Measurements from ENCODE around the gene EIF2B2. TPM values are rescaled to one million over a fixed set of nuclear protein-coding genes. Genes with fewer than 3 reads are reported as not detected.

Gene EIF2B2
- total RNA-seq, 1 donor from 2014 or later: 44.4 TPM

DNA sequence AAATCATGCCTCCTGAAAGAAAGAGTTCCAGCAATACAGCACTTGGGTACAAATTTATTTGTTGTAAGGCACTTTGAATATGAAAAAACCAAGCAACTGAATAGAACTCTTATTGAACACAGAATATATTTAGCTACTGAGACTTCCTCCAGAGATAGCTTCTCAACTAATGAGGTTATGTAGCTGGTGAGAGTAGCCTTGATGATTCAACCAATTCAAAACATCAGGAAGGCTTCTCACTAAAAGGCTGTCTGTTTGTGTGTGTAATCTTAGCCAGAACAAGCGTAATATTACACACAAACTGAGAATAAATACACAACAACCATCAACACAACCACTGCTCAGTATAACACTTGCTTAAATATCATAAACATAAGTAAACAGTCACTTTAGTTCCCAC is 20.4 kb downstream of the EIF2B2 start:
- Mint-ChIP-seq H3K27me3 (ENCODE audit: unreplicated experiment) (no peaks in the 10 kb centered on the region), H3K27ac (ENCODE audit: unreplicated experiment) (no peak overlapping the region), H3K4me1 (ENCODE audit: unreplicated experiment) (no peaks in the 10 kb centered on the region), H3K9me3 (ENCODE audit: unreplicated experiment) (no peaks in the 10 kb centered on the region), H3K36me3 (ENCODE audit: unreplicated experiment) (peaks cover 38% of the 10 kb centered on the region), H3K4me3 (ENCODE audit: unreplicated experiment) (no peak overlapping the region)
- DNase-seq (ENCODE audit: extremely low spot score, unreplicated experiment): no peak
- TF ChIP-seq, protein P1, sequence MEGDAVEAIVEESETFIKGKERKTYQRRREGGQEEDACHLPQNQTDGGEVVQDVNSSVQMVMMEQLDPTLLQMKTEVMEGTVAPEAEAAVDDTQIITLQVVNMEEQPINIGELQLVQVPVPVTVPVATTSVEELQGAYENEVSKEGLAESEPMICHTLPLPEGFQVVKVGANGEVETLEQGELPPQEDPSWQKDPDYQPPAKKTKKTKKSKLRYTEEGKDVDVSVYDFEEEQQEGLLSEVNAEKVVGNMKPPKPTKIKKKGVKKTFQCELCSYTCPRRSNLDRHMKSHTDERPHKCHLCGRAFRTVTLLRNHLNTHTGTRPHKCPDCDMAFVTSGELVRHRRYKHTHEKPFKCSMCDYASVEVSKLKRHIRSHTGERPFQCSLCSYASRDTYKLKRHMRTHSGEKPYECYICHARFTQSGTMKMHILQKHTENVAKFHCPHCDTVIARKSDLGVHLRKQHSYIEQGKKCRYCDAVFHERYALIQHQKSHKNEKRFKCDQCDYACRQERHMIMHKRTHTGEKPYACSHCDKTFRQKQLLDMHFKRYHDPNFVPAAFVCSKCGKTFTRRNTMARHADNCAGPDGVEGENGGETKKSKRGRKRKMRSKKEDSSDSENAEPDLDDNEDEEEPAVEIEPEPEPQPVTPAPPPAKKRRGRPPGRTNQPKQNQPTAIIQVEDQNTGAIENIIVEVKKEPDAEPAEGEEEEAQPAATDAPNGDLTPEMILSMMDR (IDR thresholded peaks at IDR 0.05): no peak

DNA sequence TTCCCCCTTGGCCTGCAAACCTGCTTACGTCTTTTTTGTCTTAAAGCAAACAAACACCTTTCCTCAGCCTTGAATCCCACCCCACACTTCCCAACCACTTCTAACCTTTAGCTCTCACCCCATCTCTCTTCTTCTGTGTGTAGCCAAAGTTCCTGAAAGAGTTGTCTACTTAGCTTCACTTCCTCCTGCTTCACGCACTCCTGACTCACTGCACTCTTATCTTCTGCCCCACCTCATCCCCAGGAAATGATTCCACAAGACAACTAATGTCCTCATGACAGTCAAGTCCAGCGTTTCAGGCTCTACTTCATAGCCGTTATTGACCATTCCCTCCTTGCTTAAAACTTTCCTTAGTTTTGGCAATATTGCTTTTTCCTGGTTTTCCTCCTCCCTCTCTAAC is 22.4 kb downstream of the EIF2B2 start:
- no peaks in the 10 kb centered on the region for H3K4me1 Mint-ChIP-seq (ENCODE audit: unreplicated experiment)
- DNase-seq (ENCODE audit: extremely low spot score, unreplicated experiment): no peak
- TF ChIP-seq, protein P1 (IDR thresholded peaks at IDR 0.05): no peak
- no peaks in the 10 kb centered on the region for H3K27me3 Mint-ChIP-seq (ENCODE audit: unreplicated experiment)
- H3K36me3 Mint-ChIP-seq (ENCODE audit: unreplicated experiment): peaks cover 34% of the 10 kb centered on the region
- H3K27ac Mint-ChIP-seq (ENCODE audit: unreplicated experiment): no peak overlapping the region
- no peak overlapping the region for H3K4me3 Mint-ChIP-seq (ENCODE audit: unreplicated experiment)
- no peaks in the 10 kb centered on the region for H3K9me3 Mint-ChIP-seq (ENCODE audit: unreplicated experiment)

DNA sequence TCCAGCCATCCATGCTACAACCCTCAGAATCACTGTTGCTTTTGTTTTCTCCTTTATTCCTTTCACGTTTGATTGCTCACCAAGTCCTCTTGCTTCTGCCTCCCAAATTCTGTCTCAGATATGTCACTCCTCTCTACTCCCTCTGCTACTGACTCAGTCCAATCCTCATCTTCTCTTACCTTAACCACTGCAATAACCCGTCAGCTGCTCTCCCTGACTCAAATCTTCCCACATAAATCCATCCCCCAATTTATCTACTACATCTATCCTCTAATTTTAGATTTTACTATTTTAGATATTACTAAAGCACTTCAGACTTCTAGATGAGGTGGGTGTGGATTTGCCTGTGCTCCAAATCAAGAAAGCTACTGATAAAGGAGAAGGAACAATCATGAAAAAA is 23.2 kb downstream of the EIF2B2 start:
- Mint-ChIP-seq H3K4me3 (ENCODE audit: unreplicated experiment) (no peak overlapping the region), H3K4me1 (ENCODE audit: unreplicated experiment) (no peaks in the 10 kb centered on the region), H3K36me3 (ENCODE audit: unreplicated experiment) (peaks cover 36% of the 10 kb centered on the region), H3K27me3 (ENCODE audit: unreplicated experiment) (no peaks in the 10 kb centered on the region), H3K27ac (ENCODE audit: unreplicated experiment) (no peak overlapping the region), H3K9me3 (ENCODE audit: unreplicated experiment) (no peaks in the 10 kb centered on the region)
- TF ChIP-seq, protein P1 (IDR thresholded peaks at IDR 0.05): no peak
- no peak for DNase-seq (ENCODE audit: extremely low spot score, unreplicated experiment)

DNA sequence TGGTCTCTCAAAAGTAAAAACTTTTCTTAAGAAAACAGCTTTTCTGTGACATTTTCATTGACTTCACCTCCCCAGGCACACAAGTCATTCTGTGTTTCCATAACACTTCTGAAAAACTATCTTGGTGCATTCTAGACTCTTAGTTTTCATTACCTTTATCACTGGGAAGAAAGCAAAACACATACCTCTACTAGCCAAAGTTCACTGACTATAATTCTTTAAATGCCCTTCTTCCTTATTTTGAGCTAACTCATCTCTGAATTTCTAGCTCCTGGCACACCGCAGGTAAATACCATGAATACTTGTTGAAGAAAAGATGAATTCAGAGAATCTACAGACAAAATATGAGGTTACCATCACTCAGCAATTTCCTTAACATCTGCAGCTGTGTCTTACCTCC is 27.4 kb downstream of the EIF2B2 start:
- no peak overlapping the region for H3K4me3 Mint-ChIP-seq (ENCODE audit: unreplicated experiment)
- peaks cover 42% of the 10 kb centered on the region for H3K36me3 Mint-ChIP-seq (ENCODE audit: unreplicated experiment)
- TF ChIP-seq, protein P1 (IDR thresholded peaks at IDR 0.05): no peak
- H3K27me3 Mint-ChIP-seq (ENCODE audit: unreplicated experiment): no peaks in the 10 kb centered on the region
- H3K27ac Mint-ChIP-seq (ENCODE audit: unreplicated experiment): no peak overlapping the region
- no peak for DNase-seq (ENCODE audit: extremely low spot score, unreplicated experiment)
- no peaks in the 10 kb centered on the region for H3K9me3 Mint-ChIP-seq (ENCODE audit: unreplicated experiment)
- H3K4me1 Mint-ChIP-seq (ENCODE audit: unreplicated experiment): peaks cover 4% of the 10 kb centered on the region

DNA sequence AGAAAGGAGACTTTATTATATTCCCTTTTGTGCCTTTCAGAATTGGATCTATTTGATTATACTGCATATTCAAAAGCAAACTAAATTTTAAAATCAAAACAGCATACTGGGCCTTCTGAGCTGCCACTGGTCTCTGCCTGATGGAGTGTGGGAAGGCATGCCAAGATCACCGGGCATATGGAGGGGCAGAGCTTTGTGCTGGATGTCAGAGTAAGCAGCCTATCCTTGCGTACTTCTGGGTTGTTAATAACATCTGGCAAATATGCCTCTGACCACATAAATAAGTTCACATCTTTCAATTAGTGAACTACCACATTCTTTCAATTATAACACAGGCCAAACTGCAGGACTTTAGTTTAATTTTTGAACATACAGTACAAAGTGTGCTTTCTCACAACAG is 30.2 kb downstream of the EIF2B2 start:
- DNase-seq (ENCODE audit: extremely low spot score, unreplicated experiment): no peak
- Mint-ChIP-seq H3K27me3 (ENCODE audit: unreplicated experiment) (no peaks in the 10 kb centered on the region), H3K27ac (ENCODE audit: unreplicated experiment) (no peak overlapping the region), H3K4me1 (ENCODE audit: unreplicated experiment) (peaks cover 4% of the 10 kb centered on the region), H3K36me3 (ENCODE audit: unreplicated experiment) (peaks cover 50% of the 10 kb centered on the region), H3K9me3 (ENCODE audit: unreplicated experiment) (no peaks in the 10 kb centered on the region), H3K4me3 (ENCODE audit: unreplicated experiment) (no peak overlapping the region)
- TF ChIP-seq, protein P1 (IDR thresholded peaks at IDR 0.05): no peak

All from osteocyte (in vitro differentiated cells).